Mesenchymal stem cell (in vitro differentiated cells and primary cell): ENCODE results near the gene OXSR1.
"Not testable (repeated sequence)": the region's sequence is repeated elsewhere in the genome, so short reads cannot be mapped to it uniquely, and the experiment has no call there.

ENCODE experiments used
- DNase-seq: peaks from one replicate; pipeline ENCODE4 v3.0.0-alpha.2; 2013
- H2AFZ ChIP-seq: one replicate; pipeline ENCODE4 v1.6.1; 2013; ENCODE audit warnings: low read depth, mild to moderate bottlenecking, control low read depth, inconsistent platforms, low read length, moderate library complexity
- H2AK5ac ChIP-seq: 2 replicates; pipeline ENCODE4 v1.6.1; 2013; ENCODE audit warnings: low read length, moderate library complexity, mild to moderate bottlenecking, inconsistent platforms; ENCODE audit not compliant: severe bottlenecking
- H2BK120ac ChIP-seq: one replicate; pipeline ENCODE4 v1.6.1; 2013; ENCODE audit warnings: low read depth, mild to moderate bottlenecking, inconsistent platforms, low read length, moderate library complexity
- H2BK12ac ChIP-seq, 2 experiments: one replicate each; pipeline ENCODE4 v1.6.1; 2013; ENCODE audit warnings: inconsistent platforms in 2 of 2, low read length in 2 of 2, mild to moderate bottlenecking in 2 of 2, moderate library complexity in 2 of 2, control low read depth in 1 of 2
- H2BK15ac ChIP-seq: one replicate; pipeline ENCODE4 v1.6.1; 2013; ENCODE audit warnings: mild to moderate bottlenecking, low read depth, inconsistent platforms; ENCODE audit not compliant: poor library complexity, severe bottlenecking
- H2BK5ac ChIP-seq: 2 replicates; pipeline ENCODE4 v1.6.1; 2013; ENCODE audit warnings: low read depth, mild to moderate bottlenecking, low read length, control low read depth, inconsistent platforms; ENCODE audit not compliant: poor library complexity, severe bottlenecking
- H3K14ac ChIP-seq, 2 experiments: one replicate each; pipeline ENCODE4 v1.6.1; 2013; ENCODE audit warnings: inconsistent platforms in 2 of 2, low read length in 2 of 2, control low read depth in 1 of 2, mild to moderate bottlenecking in 1 of 2, moderate library complexity in 1 of 2
- H3K18ac ChIP-seq, 2 experiments: one replicate each; pipeline ENCODE4 v1.6.1; 2013; ENCODE audit warnings: inconsistent platforms in 2 of 2, low read length in 2 of 2, control low read depth in 1 of 2, low read depth in 1 of 2, mild to moderate bottlenecking in 1 of 2
- H3K23ac ChIP-seq, 2 experiments: one replicate each; pipeline ENCODE4 v1.6.1; 2013; ENCODE audit warnings: inconsistent platforms in 2 of 2, low read length in 2 of 2, mild to moderate bottlenecking in 2 of 2, moderate library complexity in 2 of 2, control low read depth in 1 of 2
- H3K27ac ChIP-seq: 2 replicates; pipeline ENCODE4 v1.5.1; 2013; ENCODE audit warnings: mild to moderate bottlenecking, moderate library complexity, low read length, control low read depth, inconsistent platforms; ENCODE audit not compliant: poor library complexity, severe bottlenecking
- H3K27me3 ChIP-seq, 2 experiments: 2 replicates each; pipeline versions ENCODE4 v1.6.1 to v1.7.0; 2013; ENCODE audit warnings: low read length in 2 of 2, mild to moderate bottlenecking in 2 of 2, moderate library complexity in 2 of 2, control low read depth in 1 of 2, inconsistent platforms in 1 of 2; ENCODE audit not compliant: control insufficient read depth in 1 of 2, insufficient read depth in 1 of 2
- H3K36me3 ChIP-seq, 2 experiments: 2 replicates each; pipeline versions ENCODE4 v1.6.1 to v1.7.0; 2013; ENCODE audit warnings: low read length in 2 of 2, control low read depth in 1 of 2, inconsistent platforms in 1 of 2, low read depth in 1 of 2, mild to moderate bottlenecking in 1 of 2; ENCODE audit not compliant: insufficient read depth in 2 of 2, control insufficient read depth in 1 of 2
- H3K4ac ChIP-seq, 2 experiments: one replicate each; pipeline ENCODE4 v1.6.1; 2013; ENCODE audit warnings: inconsistent platforms in 2 of 2, low read length in 2 of 2, mild to moderate bottlenecking in 2 of 2, moderate library complexity in 2 of 2, control low read depth in 1 of 2, low read depth in 1 of 2
- H3K4me1 ChIP-seq: 2 replicates; pipeline ENCODE4 v1.6.1; 2013; ENCODE audit warnings: low read depth, low read length, control low read depth; ENCODE audit not compliant: control insufficient read depth, insufficient read depth
- H3K4me2 ChIP-seq: 2 replicates; pipeline ENCODE4 v1.6.1; 2013; ENCODE audit warnings: low read length, mild to moderate bottlenecking, inconsistent platforms; ENCODE audit not compliant: poor library complexity, severe bottlenecking
- H3K4me3 ChIP-seq, 2 experiments: 2 replicates each; pipeline versions ENCODE4 v1.5.1 to v1.7.0; 2013; ENCODE audit warnings: low read length in 2 of 2, mild to moderate bottlenecking in 2 of 2, control low read depth in 1 of 2, low read depth in 1 of 2; ENCODE audit not compliant: insufficient read depth in 1 of 2
- H3K79me1 ChIP-seq: replicated peaks from 2 replicates; pipeline ENCODE4 v1.6.1; 2013; ENCODE audit warnings: mild to moderate bottlenecking, control low read depth, low read length, inconsistent platforms; ENCODE audit not compliant: poor library complexity, severe bottlenecking
- H3K9ac ChIP-seq: 2 replicates; pipeline ENCODE4 v1.7.0; 2013; ENCODE audit warnings: mild to moderate bottlenecking, low read length, moderate library complexity
- H3K9me3 ChIP-seq: 2 replicates; pipeline ENCODE4 v1.7.0; 2013; ENCODE audit warnings: mild to moderate bottlenecking, low read length; ENCODE audit not compliant: control insufficient read depth
- H4K8ac ChIP-seq: one replicate; pipeline ENCODE4 v1.6.1; 2013; ENCODE audit warnings: inconsistent platforms, mild to moderate bottlenecking, low read length, moderate library complexity
- H4K91ac ChIP-seq: one replicate; pipeline ENCODE4 v1.6.1; 2013; ENCODE audit warnings: mild to moderate bottlenecking, low read length, inconsistent platforms
- WGBS: methylation state at CpG from one replicate; pipeline ENCODE4 v1.1.7; 2013; ENCODE audit warnings: mixed read lengths; 5-methylcytosine and 5-hydroxymethylcytosine counted together

OXSR1 gene

GRCh38 chr3:38242812-38243211 lies 77.5 kb downstream of the OXSR1 start:
- not testable (repeated sequence) for H3K4me1 ChIP-seq, H3K18ac ChIP-seq, H2AK5ac ChIP-seq, H2BK12ac ChIP-seq, H4K91ac ChIP-seq, H3K4me2 ChIP-seq, H3K27ac ChIP-seq, H3K27me3 ChIP-seq, H2AFZ ChIP-seq, H3K4me3 ChIP-seq, H4K8ac ChIP-seq, H3K23ac ChIP-seq, H3K4ac ChIP-seq, H2BK15ac ChIP-seq, H2BK5ac ChIP-seq, H3K9ac ChIP-seq, H2BK120ac ChIP-seq, DNase-seq, H3K14ac ChIP-seq
- H3K79me1 ChIP-seq = peaks cover 17% of the 10 kb centered on the region
- peaks cover 7 to 59% of the 10 kb centered on the region in 2 experiments for H3K36me3 ChIP-seq
- H3K9me3 ChIP-seq = peaks cover 18% of the 10 kb centered on the region
- WGBS = 97% methylated on average over 4 of the region's 4 CpGs

GRCh38 chr3:38245930-38246329 lies 80.6 kb downstream of the OXSR1 start:
- peaks cover 17% of the 10 kb centered on the region for H3K79me1 ChIP-seq
- H3K9me3 ChIP-seq = no peaks in the 10 kb centered on the region
- no peak overlapping the region for H3K4ac ChIP-seq
- 97% methylated on average over 3 of the region's 4 CpGs for WGBS
- no peak overlapping the region for H2BK5ac ChIP-seq
- H2BK12ac ChIP-seq = no peak overlapping the region
- H2AFZ ChIP-seq = no peak overlapping the region
- H3K36me3 ChIP-seq = peaks cover 7 to 58% of the 10 kb centered on the region in 2 experiments
- no peak overlapping the region for H3K23ac ChIP-seq
- no peak overlapping the region for H4K91ac ChIP-seq
- no peak overlapping the region for H3K9ac ChIP-seq
- H2BK120ac ChIP-seq = no peak overlapping the region
- no peak overlapping the region for H3K14ac ChIP-seq
- peaks cover 2% of the 10 kb centered on the region for H3K4me1 ChIP-seq
- H3K27ac ChIP-seq = no peak overlapping the region
- no peak overlapping the region for H4K8ac ChIP-seq
- no peak overlapping the region for H3K4me3 ChIP-seq
- DNase-seq = no peak
- no peak overlapping the region for H2AK5ac ChIP-seq
- no peak overlapping the region for H3K18ac ChIP-seq
- H3K4me2 ChIP-seq = no peak overlapping the region
- H3K27me3 ChIP-seq = no peaks in the 10 kb centered on the region
- no peak overlapping the region for H2BK15ac ChIP-seq

DNA sequence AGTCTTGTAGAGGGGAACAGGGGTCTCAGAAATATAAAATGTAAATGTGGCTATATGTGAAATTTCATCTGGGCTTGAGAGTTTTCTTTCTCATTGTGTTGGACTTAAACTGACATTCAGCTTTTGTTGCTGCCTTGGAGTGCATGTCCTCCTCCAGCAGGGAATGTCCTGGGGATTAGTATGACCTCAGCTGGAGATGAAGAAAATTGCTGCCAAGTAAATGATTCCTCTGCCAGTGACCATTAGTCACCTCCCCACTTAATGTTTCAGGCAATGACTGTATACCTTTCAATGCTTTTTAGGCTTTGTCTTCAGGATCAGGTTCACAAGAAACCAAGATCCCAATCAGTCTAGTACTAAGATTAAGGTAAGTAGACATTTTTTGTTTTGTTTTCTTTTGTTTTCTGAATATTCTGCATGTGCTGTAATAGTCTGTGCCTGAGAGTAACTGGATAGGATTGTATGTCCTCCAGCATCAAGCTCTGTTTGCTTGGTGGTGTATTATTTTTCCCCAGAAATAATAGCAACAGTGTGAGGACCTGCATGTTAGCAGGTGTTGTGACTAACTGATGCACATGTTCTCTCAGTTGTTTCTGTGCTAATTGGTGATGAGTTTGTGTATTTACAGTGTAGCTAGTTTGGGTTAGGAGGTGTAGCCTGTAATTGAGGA lies 82.2 kb downstream of the OXSR1 start:
- Histone ChIP-seq H2AK5ac (no peak overlapping the region), H3K36me3 (peaks cover 9 to 69% of the 10 kb centered on the region in 2 experiments), H3K4ac (no peak overlapping the region), H3K4me3 (no peak overlapping the region), H2BK120ac (no peak overlapping the region), H3K14ac (no peak overlapping the region), H2BK5ac (peak overlapping the region; percentile 4), H3K4me2 (no peak overlapping the region), H2AFZ (no peak overlapping the region), H3K79me1 (peaks cover 23% of the 10 kb centered on the region), H3K9me3 (no peaks in the 10 kb centered on the region), H4K8ac (no peak overlapping the region), H3K18ac (no peak overlapping the region), H2BK12ac (no peak overlapping the region), H2BK15ac (no peak overlapping the region), H3K27ac (peak overlapping the region; percentile 49), H3K4me1 (peaks cover 2% of the 10 kb centered on the region), H3K27me3 (no peaks in the 10 kb centered on the region), H3K23ac (no peak overlapping the region), H4K91ac (no peak overlapping the region), H3K9ac (peak overlapping the region; percentile 28)
- DNase-seq = peak; percentile 82

DNA sequence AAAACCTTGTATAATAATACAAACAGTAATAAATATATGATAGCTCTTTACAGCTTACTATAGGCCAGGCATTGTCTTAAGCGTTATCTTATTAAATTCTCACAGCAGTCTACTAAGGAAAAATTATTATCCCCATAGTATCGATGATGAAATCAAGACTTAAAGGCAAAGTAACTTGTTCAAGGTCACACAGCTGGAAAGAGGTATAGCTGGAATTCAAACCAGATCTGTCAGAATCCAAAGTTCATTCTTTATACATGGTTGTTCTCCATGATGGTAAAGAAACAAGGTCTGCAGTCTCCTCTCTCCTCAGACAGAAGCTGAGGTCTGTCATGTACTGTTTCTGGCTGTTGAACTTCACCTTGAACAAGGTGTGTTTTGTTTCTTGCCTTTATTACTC lies 84.9 kb downstream of the OXSR1 start:
- no peak for DNase-seq
- Histone ChIP-seq H4K8ac (no peak overlapping the region), H2BK120ac (no peak overlapping the region), H3K79me1 (peaks cover 30% of the 10 kb centered on the region), H2BK12ac (no peak overlapping the region), H3K36me3 (peaks cover 18 to 78% of the 10 kb centered on the region in 2 experiments), H2BK5ac (no peak overlapping the region), H3K9ac (no peak overlapping the region), H2BK15ac (no peak overlapping the region), H3K27me3 (no peaks in the 10 kb centered on the region), H3K14ac (no peak overlapping the region), H2AK5ac (no peak overlapping the region), H3K18ac (no peak overlapping the region), H3K4me3 (no peak overlapping the region), H3K4me1 (peaks cover 2% of the 10 kb centered on the region), H3K9me3 (no peaks in the 10 kb centered on the region), H3K4ac (no peak overlapping the region), H3K23ac (no peak overlapping the region), H3K27ac (no peak overlapping the region), H4K91ac (no peak overlapping the region), H2AFZ (no peak overlapping the region), H3K4me2 (no peak overlapping the region)
- WGBS = 100% methylated on average over 2 of the region's 2 CpGs
